B cell (primary cell): ENCODE results near the gene MAP7D2.

ENCODE experiments used
- CTCF ChIP-seq: fragments of 200-600 bp; IDR thresholded peaks from one replicate; pipeline ENCODE4 v1.8.0; 2022; ENCODE audit warnings: antibody characterized with exemption, mild to moderate bottlenecking
- EZH2 ChIP-seq: IDR thresholded peaks from 2 replicates; pipeline ENCODE4 v1.6.1; 2012; ENCODE audit warnings: borderline replicate concordance, low read depth, mild to moderate bottlenecking, moderate library complexity, low read length; ENCODE audit not compliant: insufficient read depth, poor library complexity, severe bottlenecking

- TF ChIP-seq CTCF (no peak), EZH2 (no peak)
These were observed 12.8 kb upstream of the MAP7D2 start for GRCh38 chrX:20129547-20129946.
